ENCODE measurements around the gene PTRH1. TPM values are rescaled to one million over a fixed set of nuclear protein-coding genes. Genes with fewer than 3 reads are reported as not detected.

PTRH1 gene
- total and polyA plus RNA-seq, 2 of the 13 experiments (the other 11 are each of a cell fraction or from before 2014, with no cell fraction given) = 4.0 to 10.4 TPM

DNA sequence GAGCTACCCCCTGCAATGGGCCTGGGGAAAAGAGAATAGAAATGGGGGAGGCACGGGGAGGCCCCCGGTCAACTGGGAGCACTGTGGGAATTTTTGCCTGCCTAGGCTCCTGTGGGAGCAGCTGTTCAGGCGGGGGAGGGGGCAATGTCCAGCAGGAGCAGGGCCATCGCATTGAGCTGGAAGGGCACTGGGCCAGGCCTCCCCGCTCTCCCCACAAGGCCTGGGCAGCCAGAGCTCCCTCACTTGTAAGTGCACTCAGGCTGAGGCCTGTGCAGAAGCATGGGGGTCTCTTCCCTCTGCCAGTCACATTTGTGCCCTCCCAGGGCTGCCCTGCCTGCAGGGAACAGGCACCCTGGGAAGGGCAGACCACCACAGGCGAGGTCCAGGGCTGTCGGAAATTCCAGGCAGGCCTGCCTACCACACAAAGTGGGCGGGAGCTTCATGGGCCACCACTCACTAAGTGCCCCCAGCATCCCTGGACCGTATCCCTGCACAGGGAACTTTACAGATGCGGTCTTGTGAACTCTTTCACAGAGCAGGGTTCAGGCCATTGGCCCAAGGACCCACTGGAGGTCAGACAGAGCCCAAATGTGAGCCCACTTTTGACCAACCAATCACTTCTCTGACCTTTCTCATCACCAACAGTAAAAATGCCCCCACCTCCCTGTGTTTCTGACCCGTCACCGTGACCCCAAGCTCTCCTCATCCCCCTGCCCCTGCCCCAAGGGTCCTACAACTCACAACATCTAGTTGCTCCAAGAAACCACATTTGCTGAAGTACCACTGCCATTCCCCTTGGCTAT lies 9.7 kb downstream of the PTRH1 start:
- POLR2A ChIA-PET = interaction anchor here (0.7 kb wide), 1 partner anchor 23 kb away, joined by 3 read pairs; no protein-coding TSS in a partner anchor
- DNase-seq (ENCODE audit: low spot score) = no peak
- Histone ChIP-seq H4K20me1 (ENCODE audit: insufficient read depth, low read length) (no peaks in the 10 kb centered on the region), H3K4me2 (ENCODE audit: low read depth, low read length) (no peak overlapping the region), H3K27me3 (ENCODE audit: control insufficient read depth in 1 of 2, insufficient read depth in 2 of 2, low read length in 2 of 2) (peaks cover 3 to 13% of the 10 kb centered on the region in 2 experiments; a peak in 2 of 5 replicates), H3K9ac (ENCODE audit: insufficient read depth, low read depth, low read length) (no peak overlapping the region), H3K36me3 (replicated peaks in 1 of 2; ENCODE audit: control insufficient read depth in 1 of 2, insufficient read depth in 2 of 2, low read length in 2 of 2) (no peaks in the 10 kb centered on the region), H3K4me3 (replicated peaks in 1 of 3; ENCODE audit: insufficient read depth in 1 of 3, low read depth in 2 of 3, low read length in 3 of 3) (peak overlapping the region in 1 of 3 experiments; percentile 0; a peak in 1 of 6 replicates), H3K9me3 (ENCODE audit: low read length) (no peaks in the 10 kb centered on the region), H3K4me1 (ENCODE audit: insufficient read depth, low read length) (peaks cover 20% of the 10 kb centered on the region), H2AFZ (ENCODE audit: low read length) (no peak overlapping the region), H3K27ac (ENCODE audit: extremely low read length, insufficient read depth, low read length) (no peak overlapping the region), H3K79me2 (ENCODE audit: insufficient read depth, low read length) (no peaks in the 10 kb centered on the region)
- peak; percentile 33 for ATAC-seq
- 26% methylated on average over 6 of the region's 12 CpGs for WGBS (ENCODE audit: low lambda C conversion rate)
- in situ Hi-C loops (cut with HindIII; ENCODE audit: extremely low pct_ligation_motif_present, low pct_unique_long_range_greater_than_20kb) = no loop called here
- CTCF ChIA-PET (ENCODE audit: low intra/inter-chr PET ratio, low total read pairs) = interaction anchor here (1.4 kb wide), 1 partner anchor 115 kb away, joined by 3 read pairs; no protein-coding TSS in a partner anchor
- intact Hi-C loops (cut with micrococcal nuclease; ENCODE audit: unreplicated experiment) = no loop called here
- no TSS peak for BruUV-seq (replicated peaks)
- no peak for FAIRE-seq
- TF ChIP-seq, protein P1, sequence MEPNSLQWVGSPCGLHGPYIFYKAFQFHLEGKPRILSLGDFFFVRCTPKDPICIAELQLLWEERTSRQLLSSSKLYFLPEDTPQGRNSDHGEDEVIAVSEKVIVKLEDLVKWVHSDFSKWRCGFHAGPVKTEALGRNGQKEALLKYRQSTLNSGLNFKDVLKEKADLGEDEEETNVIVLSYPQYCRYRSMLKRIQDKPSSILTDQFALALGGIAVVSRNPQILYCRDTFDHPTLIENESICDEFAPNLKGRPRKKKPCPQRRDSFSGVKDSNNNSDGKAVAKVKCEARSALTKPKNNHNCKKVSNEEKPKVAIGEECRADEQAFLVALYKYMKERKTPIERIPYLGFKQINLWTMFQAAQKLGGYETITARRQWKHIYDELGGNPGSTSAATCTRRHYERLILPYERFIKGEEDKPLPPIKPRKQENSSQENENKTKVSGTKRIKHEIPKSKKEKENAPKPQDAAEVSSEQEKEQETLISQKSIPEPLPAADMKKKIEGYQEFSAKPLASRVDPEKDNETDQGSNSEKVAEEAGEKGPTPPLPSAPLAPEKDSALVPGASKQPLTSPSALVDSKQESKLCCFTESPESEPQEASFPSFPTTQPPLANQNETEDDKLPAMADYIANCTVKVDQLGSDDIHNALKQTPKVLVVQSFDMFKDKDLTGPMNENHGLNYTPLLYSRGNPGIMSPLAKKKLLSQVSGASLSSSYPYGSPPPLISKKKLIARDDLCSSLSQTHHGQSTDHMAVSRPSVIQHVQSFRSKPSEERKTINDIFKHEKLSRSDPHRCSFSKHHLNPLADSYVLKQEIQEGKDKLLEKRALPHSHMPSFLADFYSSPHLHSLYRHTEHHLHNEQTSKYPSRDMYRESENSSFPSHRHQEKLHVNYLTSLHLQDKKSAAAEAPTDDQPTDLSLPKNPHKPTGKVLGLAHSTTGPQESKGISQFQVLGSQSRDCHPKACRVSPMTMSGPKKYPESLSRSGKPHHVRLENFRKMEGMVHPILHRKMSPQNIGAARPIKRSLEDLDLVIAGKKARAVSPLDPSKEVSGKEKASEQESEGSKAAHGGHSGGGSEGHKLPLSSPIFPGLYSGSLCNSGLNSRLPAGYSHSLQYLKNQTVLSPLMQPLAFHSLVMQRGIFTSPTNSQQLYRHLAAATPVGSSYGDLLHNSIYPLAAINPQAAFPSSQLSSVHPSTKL (CRISPR knock-in tag; IDR thresholded peaks at IDR 0.05) = no peak
- TF ChIP-seq JUN (CRISPR knock-in tag; IDR thresholded peaks at IDR 0.05) (no peak), ATF7 (IDR thresholded peaks at IDR 0.05) (no peak), ATF7 (CRISPR knock-in tag; IDR thresholded peaks at IDR 0.05) (no peak), ZNF550 (CRISPR knock-in tag; IDR thresholded peaks at IDR 0.05; ENCODE audit: borderline replicate concordance) (no peak), ZSCAN20 (CRISPR knock-in tag; IDR thresholded peaks at IDR 0.05; ENCODE audit: borderline replicate concordance) (no peak), CAMTA2 (CRISPR knock-in tag; IDR thresholded peaks at IDR 0.05; ENCODE audit: borderline replicate concordance) (no peak), TAF1 (CRISPR knock-in tag; IDR thresholded peaks at IDR 0.05) (no peak)
- TF ChIP-seq, protein P2, sequence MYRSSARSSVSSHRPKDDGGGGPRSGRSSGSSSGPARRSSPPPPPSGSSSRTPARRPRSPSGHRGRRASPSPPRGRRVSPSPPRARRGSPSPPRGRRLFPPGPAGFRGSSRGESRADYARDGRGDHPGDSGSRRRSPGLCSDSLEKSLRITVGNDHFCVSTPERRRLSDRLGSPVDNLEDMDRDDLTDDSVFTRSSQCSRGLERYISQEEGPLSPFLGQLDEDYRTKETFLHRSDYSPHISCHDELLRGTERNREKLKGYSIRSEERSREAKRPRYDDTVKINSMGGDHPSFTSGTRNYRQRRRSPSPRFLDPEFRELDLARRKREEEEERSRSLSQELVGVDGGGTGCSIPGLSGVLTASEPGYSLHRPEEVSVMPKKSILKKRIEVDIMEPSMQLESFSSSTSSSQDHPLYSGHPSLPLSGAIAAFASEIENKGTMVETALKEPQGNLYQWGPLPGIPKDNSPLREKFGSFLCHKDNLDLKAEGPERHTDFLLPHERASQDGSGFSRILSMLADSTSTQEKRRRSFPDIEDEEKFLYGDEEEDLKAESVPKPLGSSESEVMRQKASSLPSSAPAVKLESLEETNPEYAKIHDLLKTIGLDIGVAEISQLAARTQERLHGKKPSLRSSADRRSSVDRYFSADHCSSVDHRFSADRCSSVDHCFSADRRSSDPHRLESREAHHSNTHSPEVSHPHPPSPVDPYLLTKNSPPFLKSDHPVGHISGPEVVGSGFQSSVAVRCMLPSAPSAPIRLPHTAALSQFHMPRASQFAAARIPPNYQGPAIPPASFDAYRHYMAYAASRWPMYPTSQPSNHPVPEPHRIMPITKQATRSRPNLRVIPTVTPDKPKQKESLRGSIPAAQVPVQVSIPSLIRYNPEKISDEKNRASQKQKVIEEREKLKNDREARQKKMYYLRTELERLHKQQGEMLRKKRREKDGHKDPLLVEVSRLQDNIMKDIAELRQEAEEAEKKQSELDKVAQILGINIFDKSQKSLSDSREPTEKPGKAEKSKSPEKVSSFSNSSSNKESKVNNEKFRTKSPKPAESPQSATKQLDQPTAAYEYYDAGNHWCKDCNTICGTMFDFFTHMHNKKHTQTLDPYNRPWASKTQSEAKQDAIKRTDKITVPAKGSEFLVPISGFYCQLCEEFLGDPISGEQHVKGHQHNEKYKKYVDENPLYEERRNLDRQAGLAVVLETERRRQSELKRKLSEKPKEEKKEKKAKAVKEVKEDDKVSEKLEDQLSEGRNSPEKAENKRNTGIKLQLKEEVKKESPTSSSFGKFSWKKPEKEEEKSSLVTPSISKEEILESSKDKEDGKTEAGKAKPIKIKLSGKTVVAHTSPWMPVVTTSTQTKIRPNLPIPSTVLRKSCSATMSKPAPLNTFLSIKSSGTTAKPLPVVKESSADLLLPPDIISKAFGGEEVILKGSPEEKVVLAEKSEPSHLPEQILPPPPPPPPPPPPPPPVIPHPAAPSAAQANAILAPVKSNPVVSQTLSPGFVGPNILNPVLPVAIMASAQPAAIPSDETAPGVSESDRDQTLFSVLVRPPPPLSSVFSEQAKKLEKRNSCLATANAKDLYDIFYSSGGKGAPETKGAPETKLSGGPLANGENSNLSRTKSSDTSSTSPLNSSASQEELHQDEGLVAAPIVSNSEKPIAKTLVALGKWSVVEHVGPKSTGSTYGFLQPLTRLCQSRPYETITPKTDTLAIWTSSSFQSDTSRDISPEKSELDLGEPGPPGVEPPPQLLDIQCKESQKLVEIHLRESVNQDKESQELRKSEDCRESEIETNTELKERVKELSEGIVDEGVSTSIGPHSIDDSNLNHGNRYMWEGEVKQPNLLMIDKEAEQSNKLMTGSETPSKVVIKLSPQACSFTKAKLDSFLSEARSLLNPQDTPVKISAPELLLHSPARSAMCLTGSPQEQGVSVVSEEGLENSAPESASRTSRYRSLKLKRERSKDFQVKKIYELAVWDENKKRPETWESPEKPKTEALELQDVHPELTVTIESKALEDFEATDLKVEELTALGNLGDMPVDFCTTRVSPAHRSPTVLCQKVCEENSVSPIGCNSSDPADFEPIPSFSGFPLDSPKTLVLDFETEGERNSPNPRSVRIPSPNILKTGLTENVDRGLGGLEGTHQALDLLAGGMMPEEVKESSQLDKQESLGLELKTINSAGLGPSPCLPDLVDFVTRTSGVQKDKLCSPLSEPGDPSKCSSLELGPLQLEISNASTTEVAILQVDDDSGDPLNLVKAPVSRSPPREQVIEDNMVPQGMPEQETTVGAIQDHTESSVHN (CRISPR knock-in tag; IDR thresholded peaks at IDR 0.05) = no peak
- TF ChIP-seq, protein P3, sequence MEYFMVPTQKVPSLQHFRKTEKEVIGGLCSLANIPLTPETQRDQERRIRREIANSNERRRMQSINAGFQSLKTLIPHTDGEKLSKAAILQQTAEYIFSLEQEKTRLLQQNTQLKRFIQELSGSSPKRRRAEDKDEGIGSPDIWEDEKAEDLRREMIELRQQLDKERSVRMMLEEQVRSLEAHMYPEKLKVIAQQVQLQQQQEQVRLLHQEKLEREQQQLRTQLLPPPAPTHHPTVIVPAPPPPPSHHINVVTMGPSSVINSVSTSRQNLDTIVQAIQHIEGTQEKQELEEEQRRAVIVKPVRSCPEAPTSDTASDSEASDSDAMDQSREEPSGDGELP (IDR thresholded peaks at IDR 0.05; ENCODE audit: borderline replicate concordance, low read depth) = peak; percentile 36; the same call in 1 of the 2 replicates
